ENCODE results near the gene KRT28.
"Not testable (repeated sequence)": the region's sequence is repeated elsewhere in the genome, so short reads cannot be mapped to it uniquely, and the experiment has no call there.

Gene KRT28

DNA sequence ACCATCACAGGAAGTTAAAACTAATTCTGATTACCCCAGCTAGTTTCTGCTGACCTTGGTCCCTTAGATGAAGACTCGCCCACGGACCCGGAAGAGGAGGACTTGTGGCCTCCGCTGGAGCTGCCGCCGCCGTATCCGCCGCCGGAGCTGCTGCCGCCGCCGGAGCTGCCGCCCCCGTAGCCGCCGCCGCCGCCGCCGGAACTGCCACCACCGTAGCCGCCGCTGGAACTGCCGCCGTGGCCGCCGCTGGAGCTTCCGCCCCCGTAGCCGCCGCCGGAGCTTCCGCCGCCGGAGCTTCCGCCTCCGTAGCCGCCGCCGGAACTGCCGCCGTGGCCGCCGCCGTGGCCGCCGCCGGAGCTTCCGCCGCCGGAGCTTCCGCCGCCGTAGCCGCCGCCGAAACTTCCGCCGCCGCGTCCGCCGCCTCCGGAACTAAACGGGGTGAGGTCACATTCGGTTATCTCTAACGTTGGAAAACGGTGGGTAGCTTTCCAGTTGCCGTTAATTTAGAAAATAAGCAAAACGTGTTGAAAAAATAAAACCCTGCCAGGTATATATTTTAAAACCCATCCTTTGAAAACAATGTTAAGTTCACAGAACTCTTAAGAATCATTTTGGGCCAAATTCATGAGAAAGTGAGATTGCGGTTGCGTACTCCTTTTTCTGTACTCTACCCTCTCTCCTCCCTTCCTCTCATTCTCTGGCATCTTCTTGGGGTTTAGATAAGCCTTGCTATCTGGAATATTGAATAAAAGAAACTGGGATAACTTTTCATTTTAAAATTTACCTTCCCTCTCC is 19.2 kb upstream of the KRT28 start:
- peak; percentile 76 for DNase-seq (ENCODE audit: low read depth)

- no peak for DNase-seq (ENCODE audit: low read depth)
Measured at GRCh38 chr17:40818343-40818732, 18.6 kb upstream of the KRT28 start.

GRCh38 chr17:40817103-40817682 is 17.4 kb upstream of the KRT28 start:
- DNase-seq (ENCODE audit: low read depth) = no peak

GRCh38 chr17:40816569-40816968 is 16.8 kb upstream of the KRT28 start:
- no peak for DNase-seq (ENCODE audit: low read depth)

- no peak for DNase-seq (ENCODE audit: low read depth)
Measured at GRCh38 chr17:40815381-40815780, 15.6 kb upstream of the KRT28 start.

GRCh38 chr17:40814657-40815056 is 14.9 kb upstream of the KRT28 start:
- not testable (repeated sequence) for DNase-seq (ENCODE audit: low read depth)

- DNase-seq (ENCODE audit: low read depth) = no peak
Measured at GRCh38 chr17:40813804-40814203, 14.0 kb upstream of the KRT28 start.

DNA sequence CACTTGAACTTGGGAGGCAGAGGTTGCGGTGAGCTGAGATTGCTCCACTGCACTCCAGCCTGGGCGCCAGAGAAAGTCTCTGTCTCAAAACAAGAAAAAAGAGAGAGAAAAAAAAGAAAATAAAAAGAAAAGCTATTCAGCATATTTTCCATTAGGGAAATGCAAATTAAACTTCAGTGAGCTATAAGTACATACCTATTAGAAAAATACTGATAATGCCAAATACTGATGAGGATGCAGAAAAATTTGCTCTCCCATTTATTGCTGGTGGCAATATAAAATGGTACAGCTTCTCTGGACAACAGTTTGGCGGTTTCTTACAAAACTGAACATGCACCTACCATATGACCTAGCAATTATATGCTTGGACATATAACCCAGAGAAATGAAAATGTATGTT is 12.9 kb upstream of the KRT28 start:
- DNase-seq (ENCODE audit: low read depth) = no peak

DNA sequence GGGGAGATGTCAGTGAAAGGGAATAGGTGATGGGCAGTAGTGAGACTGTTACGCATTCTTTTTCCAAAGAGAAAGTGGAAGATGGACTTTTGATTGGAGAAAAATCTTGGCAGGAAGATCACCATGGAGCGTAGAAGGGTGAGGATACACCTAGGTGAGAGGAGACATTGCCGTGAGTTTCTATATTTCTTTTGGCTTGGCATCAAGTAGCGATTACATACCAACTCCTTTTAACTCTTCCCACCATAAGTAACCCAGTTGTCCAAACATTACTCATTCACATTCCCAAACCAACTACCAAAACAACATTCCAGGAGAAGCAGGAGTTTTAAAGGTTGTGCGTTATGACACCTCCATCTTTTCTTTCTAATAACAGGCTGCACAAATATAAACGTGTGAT is 10.7 kb upstream of the KRT28 start:
- DNase-seq (ENCODE audit: low read depth) = no peak

- DNase-seq (ENCODE audit: low read depth) = no peak
Measured at GRCh38 chr17:40809721-40810421, 10.1 kb upstream of the KRT28 start.

DNA sequence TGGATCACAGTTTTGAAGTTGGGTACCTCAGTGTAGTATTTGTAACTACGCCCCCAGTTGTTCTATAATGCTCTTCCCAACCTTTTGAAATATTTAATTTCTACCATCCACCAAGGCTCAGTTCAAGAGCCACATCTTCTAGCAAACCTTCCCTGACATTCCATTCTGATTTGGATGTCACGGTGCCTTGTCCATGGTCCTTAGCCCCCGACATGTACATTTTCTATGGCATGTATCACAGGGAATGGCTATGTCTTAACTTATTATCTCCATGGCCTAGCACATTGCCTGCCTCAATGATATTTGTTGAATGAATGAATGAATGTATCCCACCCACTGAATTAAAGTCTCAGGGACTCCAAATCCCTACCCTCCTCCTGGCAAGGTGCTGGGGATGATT is 6.4 kb upstream of the KRT28 start:
- no peak for DNase-seq (ENCODE audit: low read depth)

GRCh38 chr17:40803617-40804082 is 3.9 kb upstream of the KRT28 start:
- DNase-seq (ENCODE audit: low read depth) = peak; percentile 69

GRCh38 chr17:40801157-40801556 is 1.4 kb upstream of the KRT28 start:
- no peak for DNase-seq (ENCODE audit: low read depth)

DNA sequence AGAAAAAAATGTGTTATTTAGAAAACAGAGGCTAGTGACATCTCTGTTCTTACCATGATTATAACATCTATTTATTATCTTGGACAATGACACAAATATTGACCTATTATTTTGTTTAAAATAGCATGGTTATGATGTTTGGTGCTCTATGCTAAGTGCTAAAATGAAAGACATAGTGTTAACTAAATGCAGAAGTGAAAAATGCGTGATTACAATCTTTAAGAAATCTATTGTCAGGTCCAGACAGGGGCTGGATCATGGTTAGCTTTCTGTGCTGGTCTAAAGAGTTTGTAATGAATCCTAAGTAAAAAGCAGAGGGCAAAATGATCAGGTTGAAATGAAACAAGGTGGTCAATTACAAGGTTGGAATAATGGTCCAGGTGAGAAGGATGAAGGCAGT is 622 bp upstream of the KRT28 start:
- DNase-seq (ENCODE audit: low read depth) = no peak

DNA sequence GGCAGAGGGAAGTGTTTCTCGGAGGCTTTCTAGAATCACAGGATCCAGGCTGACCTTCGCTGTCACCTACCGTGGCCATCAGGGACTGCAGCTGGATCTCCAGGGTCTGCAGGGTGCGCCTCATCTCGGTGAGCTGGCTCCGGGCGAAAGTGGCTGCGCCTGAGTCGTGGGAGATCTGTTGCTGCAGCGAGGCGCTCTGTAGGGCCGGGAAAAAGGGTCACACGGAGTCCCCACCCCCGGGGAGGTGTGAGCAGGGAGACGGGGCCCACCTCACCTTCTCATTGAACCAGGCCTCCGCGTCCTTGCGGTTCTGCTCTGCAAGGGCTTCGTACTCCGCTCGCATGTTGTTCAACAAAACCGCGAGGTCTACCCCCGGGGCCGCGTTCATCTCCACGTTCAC is 2.9 kb downstream of the KRT28 start:
- no peak for DNase-seq (ENCODE audit: low read depth)

DNA sequence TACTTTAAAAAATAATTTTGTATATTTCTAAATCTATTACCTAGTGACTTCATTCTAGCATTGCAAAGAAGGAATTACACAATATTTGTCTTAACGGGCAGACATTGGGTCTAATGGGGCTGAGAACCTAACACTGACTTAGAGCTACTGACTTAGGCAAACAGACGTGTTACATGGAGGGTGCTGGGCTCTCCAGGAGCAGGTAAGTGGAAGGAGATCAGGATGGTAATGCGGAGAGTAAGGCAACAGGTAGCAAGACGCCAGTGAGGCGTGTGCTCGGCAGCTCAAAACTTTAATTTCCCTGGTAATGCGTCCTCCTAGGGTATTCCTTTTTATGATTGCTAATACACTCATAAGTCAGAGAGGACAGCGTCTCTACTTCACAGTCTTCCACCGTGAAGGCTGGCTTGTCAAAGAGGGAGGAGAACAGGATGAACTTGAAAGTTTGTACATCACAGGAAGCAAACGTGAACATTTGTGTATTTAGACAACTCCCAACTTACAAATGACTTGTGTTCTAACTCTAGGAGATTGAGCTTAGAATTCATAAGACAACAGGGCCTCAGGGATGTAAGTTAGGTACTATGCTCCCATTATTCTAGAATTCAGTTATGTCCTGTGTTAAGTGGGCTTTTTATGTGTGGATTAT is 4.6 kb downstream of the KRT28 start:
- DNase-seq (ENCODE audit: low read depth) = no peak

GRCh38 chr17:40794466-40794865 is 5.3 kb downstream of the KRT28 start:
- no peak for DNase-seq (ENCODE audit: low read depth)

DNA sequence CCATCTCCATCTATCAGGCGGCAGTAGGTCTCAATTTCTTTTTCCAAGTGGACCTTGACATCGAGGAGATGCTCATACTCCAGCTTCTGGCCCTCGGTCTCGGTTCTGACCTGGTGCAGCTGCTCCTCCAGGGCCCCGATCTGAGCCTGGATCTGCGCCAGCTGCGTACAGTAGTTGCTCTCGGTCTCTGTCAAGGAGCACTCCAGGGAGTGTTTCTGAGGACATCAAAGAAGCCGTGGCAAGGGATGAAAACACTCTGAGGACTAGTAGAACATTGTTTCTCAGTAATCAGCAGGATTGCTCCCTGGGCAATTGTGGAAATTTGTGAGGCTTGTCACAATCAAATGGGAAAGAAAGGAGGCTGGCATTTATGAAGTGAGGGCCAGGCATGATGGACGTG is 5.9 kb downstream of the KRT28 start:
- DNase-seq (ENCODE audit: low read depth) = no peak

GRCh38 chr17:40791787-40792436 is 7.8 kb downstream of the KRT28 start:
- no peak for DNase-seq (ENCODE audit: low read depth)

- no peak for DNase-seq (ENCODE audit: low read depth)
Measured at GRCh38 chr17:40791111-40791510, 8.6 kb downstream of the KRT28 start.

GRCh38 chr17:40782450-40782849 is 17.3 kb downstream of the KRT28 start, which contains the start of gene KRT27:
Gene KRT27 (minus strand): TSS chr17:40782550. CDS start chr17:40782493, 57 bp downstream.
- DNase-seq (ENCODE audit: low read depth) = no peak
